Liver (tissue), 9 donors: ENCODE data around the gene ITGB2. TPM values are rescaled to one million over a fixed set of nuclear protein-coding genes. Genes with fewer than 3 reads are reported as not detected.

Experiments used
- DNase-seq: peaks from one replicate; pipeline ENCODE4 v3.0.0-alpha.2; 2017; ENCODE audit warnings: low spot score
- H3K27ac ChIP-seq, 2 donors: one replicate each; pipeline ENCODE4 v1.7.0; 2013; ENCODE audit warnings: inconsistent platforms in 2 of 2, low read length in 2 of 2, control low read depth in 1 of 2, low read depth in 1 of 2, mild to moderate bottlenecking in 1 of 2
- H3K27me3 ChIP-seq, 4 donors: one replicate each; pipeline versions ENCODE4 v1.6.1 to v1.7.0; 2013; ENCODE audit warnings: low read length in 3 of 4, inconsistent platforms in 1 of 4, mild to moderate bottlenecking in 1 of 4, moderate library complexity in 1 of 4; ENCODE audit not compliant: control insufficient read depth in 4 of 4, insufficient read depth in 4 of 4
- H3K36me3 ChIP-seq, 4 donors: one replicate each; pipeline versions ENCODE4 v1.6.1 to v1.7.0; 2013; ENCODE audit warnings: low read length in 3 of 4, mild to moderate bottlenecking in 3 of 4, low read depth in 1 of 4, moderate library complexity in 1 of 4; ENCODE audit not compliant: control insufficient read depth in 4 of 4, insufficient read depth in 3 of 4
- H3K4me1 ChIP-seq, 4 donors: one replicate each; pipeline versions ENCODE4 v1.6.1 to v1.7.0; 2013; ENCODE audit warnings: low read length in 3 of 4, mild to moderate bottlenecking in 3 of 4, moderate library complexity in 1 of 4; ENCODE audit not compliant: control insufficient read depth in 4 of 4, insufficient read depth in 4 of 4
- H3K4me3 ChIP-seq, 3 donors: one replicate each; pipeline versions ENCODE4 v1.6.1 to v1.7.0; 2013; ENCODE audit warnings: low read length in 3 of 3, control low read depth in 1 of 3, low read depth in 1 of 3, mild to moderate bottlenecking in 1 of 3
- H3K9ac ChIP-seq, 2 donors: one replicate each; pipeline ENCODE4 v1.7.0; 2013; ENCODE audit warnings: low read length in 2 of 2, mild to moderate bottlenecking in 2 of 2, moderate library complexity in 2 of 2, control low read depth in 1 of 2, low read depth in 1 of 2
- H3K9me3 ChIP-seq, 4 donors: one replicate each; pipeline versions ENCODE4 v1.6.1 to v1.7.0; 2013; ENCODE audit warnings: low read length in 3 of 4; ENCODE audit not compliant: control insufficient read depth in 4 of 4
- EGR1 ChIP-seq, 2 donors: IDR thresholded peaks; 2 replicates each; pipeline ENCODE4 v1.6.1; 2016 to 2018; ENCODE audit warnings: antibody characterized with exemption in 2 of 2, low read depth in 2 of 2
- FOXA2 ChIP-seq: IDR thresholded peaks from 2 replicates; pipeline ENCODE4 v1.6.1; 2016; ENCODE audit warnings: antibody characterized with exemption
- GABPA ChIP-seq, 2 donors: IDR thresholded peaks in 1 of 2; conservative IDR thresholded peaks in 1 of 2; 2 replicates each; pipeline ENCODE4 v1.6.1; 2016; ENCODE audit warnings: antibody characterized with exemption in 2 of 2, mild to moderate bottlenecking in 1 of 2, moderate library complexity in 1 of 2
- HNF4A ChIP-seq, 2 donors: conservative IDR thresholded peaks; 2 replicates each; pipeline ENCODE4 v1.6.1; 2016; ENCODE audit warnings: antibody characterized with exemption in 2 of 2, mild to moderate bottlenecking in 2 of 2
- HNF4G ChIP-seq: IDR thresholded peaks from 2 replicates; pipeline ENCODE4 v1.6.1; 2016; ENCODE audit warnings: antibody characterized with exemption
- JUND ChIP-seq, 2 donors: IDR thresholded peaks; 2 replicates each; pipeline ENCODE4 v1.6.1; 2016; ENCODE audit warnings: antibody characterized with exemption in 2 of 2
- NR2F2 ChIP-seq: IDR thresholded peaks from 2 replicates; pipeline ENCODE4 v1.6.1; 2016; ENCODE audit warnings: antibody characterized with exemption
- RXRA ChIP-seq, 2 donors: IDR thresholded peaks; 2 replicates each; pipeline ENCODE4 v1.6.1; 2017 to 2018; ENCODE audit warnings: antibody characterized with exemption in 2 of 2, mild to moderate bottlenecking in 1 of 2
- SP1 ChIP-seq: IDR thresholded peaks from 2 replicates; pipeline ENCODE4 v1.6.1; 2018; ENCODE audit warnings: antibody characterized with exemption, mild to moderate bottlenecking
- TAF1 ChIP-seq: conservative IDR thresholded peaks from 2 replicates; pipeline ENCODE4 v1.6.1; 2016; ENCODE audit warnings: antibody characterized with exemption, mild to moderate bottlenecking
- WGBS: extraction: QIAGEN DNeasy Blood & Tissue Kit; methylation state at CpG from one replicate; pipeline ENCODE4 v1.1.7; 2013; 5-methylcytosine and 5-hydroxymethylcytosine counted together
- polyA plus RNA-seq, 2 donors: library from polyadenylated mRNA; stranded (reverse) in 1 of 2; unstranded in 1 of 2; fragments of 200-250 nt in 1 of 2; fragments of >200 nt in 1 of 2; fragmentation: Nextera tagmentation in 1 of 2; extraction: Ambion mirVana in 1 of 2; gene quantifications; one replicate each; pipeline versions ENCODE4 v1.2.1 to v1.2.3, GENCODE V29; 2013 to 2015
- total RNA-seq, 2 donors: library from RNA; depleted of rRNA; stranded (reverse); fragments of >200 nt; gene quantifications; one replicate each; pipeline ENCODE4 v1.2.3, GENCODE V29; 2014
- TF ChIP-seq, protein P1 (sequence below): fragments of 150-350 bp; IDR thresholded peaks from 2 replicates; pipeline ENCODE4 v1.5.1; 2017; ENCODE audit warnings: improper control_type of control experiment, low read depth, low read length; ENCODE audit not compliant: missing input control
- TF ChIP-seq, protein P2 (sequence below): IDR thresholded peaks from 2 replicates; pipeline ENCODE4 v1.6.1; 2016; ENCODE audit warnings: antibody characterized with exemption
- TF ChIP-seq, protein P3 (sequence below): IDR thresholded peaks from 2 replicates; pipeline ENCODE4 v1.6.1; 2016; ENCODE audit warnings: antibody characterized with exemption
- donor health status: healthy.
- donor health status: healthy.
- donor health status: healthy.
- donor health status: healthy.
- donor health status: healthy.

Gene ITGB2
- total and polyA plus RNA-seq, 4 donors: 9.6 to 50.6 (median 28.7) TPM

DNA sequence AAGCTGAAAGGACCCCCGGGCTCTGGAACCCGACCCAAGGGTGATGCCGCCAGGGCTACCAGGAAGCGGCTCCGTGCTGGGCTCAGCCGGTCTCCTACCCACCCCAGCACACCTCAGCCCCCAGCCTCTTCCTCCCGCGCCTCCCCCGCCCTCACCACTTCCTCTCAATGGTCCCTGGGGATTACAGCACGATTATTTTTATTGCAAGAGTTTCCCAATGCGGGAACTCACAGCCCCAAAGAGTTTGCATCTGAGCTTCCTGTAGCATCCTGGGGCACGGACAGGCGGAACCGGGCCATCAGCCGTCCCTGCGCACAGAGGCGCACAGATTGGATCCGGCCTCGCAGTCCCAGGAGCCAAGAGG is 10.4 kb upstream of the ITGB2 start:
- peak overlapping the region; percentile 36 to 51 for H3K27ac ChIP-seq
- 20% methylated on average over 19 of the region's 19 CpGs for WGBS
- peak overlapping the region in 2 of 3 donors; percentile 27 to 66 for H3K4me3 ChIP-seq
- DNase-seq: no peak
- no peaks in the 10 kb centered on the region for H3K36me3 ChIP-seq
- peaks cover 15 to 22% (median 17%) of the 10 kb centered on the region in 4 donors for H3K4me1 ChIP-seq
- no peak for TF ChIP-seq HNF4G
- no peak for TF ChIP-seq SP1
- TF ChIP-seq GABPA (IDR thresholded peaks at IDR 0.05 in 1 of 2, conservative IDR thresholded peaks at IDR 0.05 in 1 of 2): no peak
- TF ChIP-seq TAF1: no peak
- TF ChIP-seq, protein P1, sequence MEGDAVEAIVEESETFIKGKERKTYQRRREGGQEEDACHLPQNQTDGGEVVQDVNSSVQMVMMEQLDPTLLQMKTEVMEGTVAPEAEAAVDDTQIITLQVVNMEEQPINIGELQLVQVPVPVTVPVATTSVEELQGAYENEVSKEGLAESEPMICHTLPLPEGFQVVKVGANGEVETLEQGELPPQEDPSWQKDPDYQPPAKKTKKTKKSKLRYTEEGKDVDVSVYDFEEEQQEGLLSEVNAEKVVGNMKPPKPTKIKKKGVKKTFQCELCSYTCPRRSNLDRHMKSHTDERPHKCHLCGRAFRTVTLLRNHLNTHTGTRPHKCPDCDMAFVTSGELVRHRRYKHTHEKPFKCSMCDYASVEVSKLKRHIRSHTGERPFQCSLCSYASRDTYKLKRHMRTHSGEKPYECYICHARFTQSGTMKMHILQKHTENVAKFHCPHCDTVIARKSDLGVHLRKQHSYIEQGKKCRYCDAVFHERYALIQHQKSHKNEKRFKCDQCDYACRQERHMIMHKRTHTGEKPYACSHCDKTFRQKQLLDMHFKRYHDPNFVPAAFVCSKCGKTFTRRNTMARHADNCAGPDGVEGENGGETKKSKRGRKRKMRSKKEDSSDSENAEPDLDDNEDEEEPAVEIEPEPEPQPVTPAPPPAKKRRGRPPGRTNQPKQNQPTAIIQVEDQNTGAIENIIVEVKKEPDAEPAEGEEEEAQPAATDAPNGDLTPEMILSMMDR: no peak
- no peak for TF ChIP-seq HNF4A (conservative IDR thresholded peaks at IDR 0.05)
- no peak for TF ChIP-seq EGR1 (IDR thresholded peaks at IDR 0.05; ENCODE audit: low read depth in 2 of 2)
- TF ChIP-seq JUND (IDR thresholded peaks at IDR 0.05): no peak
- TF ChIP-seq FOXA2: no peak
- no peaks in the 10 kb centered on the region for H3K9me3 ChIP-seq
- no peaks in the 10 kb centered on the region for H3K27me3 ChIP-seq
- no peak overlapping the region for H3K9ac ChIP-seq

- TF ChIP-seq TAF1 (no peak), RXRA (IDR thresholded peaks at IDR 0.05) (no peak), NR2F2 (no peak), HNF4A (conservative IDR thresholded peaks at IDR 0.05) (no peak), EGR1 (IDR thresholded peaks at IDR 0.05; ENCODE audit: low read depth in 2 of 2) (no peak), GABPA (IDR thresholded peaks at IDR 0.05 in 1 of 2, conservative IDR thresholded peaks at IDR 0.05 in 1 of 2) (no peak)
- TF ChIP-seq, protein P1: no peak
- TF ChIP-seq, protein P2, sequence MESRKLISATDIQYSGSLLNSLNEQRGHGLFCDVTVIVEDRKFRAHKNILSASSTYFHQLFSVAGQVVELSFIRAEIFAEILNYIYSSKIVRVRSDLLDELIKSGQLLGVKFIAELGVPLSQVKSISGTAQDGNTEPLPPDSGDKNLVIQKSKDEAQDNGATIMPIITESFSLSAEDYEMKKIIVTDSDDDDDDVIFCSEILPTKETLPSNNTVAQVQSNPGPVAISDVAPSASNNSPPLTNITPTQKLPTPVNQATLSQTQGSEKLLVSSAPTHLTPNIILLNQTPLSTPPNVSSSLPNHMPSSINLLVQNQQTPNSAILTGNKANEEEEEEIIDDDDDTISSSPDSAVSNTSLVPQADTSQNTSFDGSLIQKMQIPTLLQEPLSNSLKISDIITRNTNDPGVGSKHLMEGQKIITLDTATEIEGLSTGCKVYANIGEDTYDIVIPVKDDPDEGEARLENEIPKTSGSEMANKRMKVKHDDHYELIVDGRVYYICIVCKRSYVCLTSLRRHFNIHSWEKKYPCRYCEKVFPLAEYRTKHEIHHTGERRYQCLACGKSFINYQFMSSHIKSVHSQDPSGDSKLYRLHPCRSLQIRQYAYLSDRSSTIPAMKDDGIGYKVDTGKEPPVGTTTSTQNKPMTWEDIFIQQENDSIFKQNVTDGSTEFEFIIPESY: no peak
- TF ChIP-seq, protein P3, sequence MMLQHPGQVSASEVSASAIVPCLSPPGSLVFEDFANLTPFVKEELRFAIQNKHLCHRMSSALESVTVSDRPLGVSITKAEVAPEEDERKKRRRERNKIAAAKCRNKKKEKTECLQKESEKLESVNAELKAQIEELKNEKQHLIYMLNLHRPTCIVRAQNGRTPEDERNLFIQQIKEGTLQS: no peak
- no peak overlapping the region for H3K4me3 ChIP-seq
- no peak overlapping the region for H3K9ac ChIP-seq
- no peak for DNase-seq
- no peaks in the 10 kb centered on the region for H3K9me3 ChIP-seq
- peak overlapping the region in 1 of 2 donors; percentile 46 for H3K27ac ChIP-seq
- WGBS: 67% methylated on average over 12 of the region's 12 CpGs
- H3K4me1 ChIP-seq: peaks cover 15 to 22% (median 17%) of the 10 kb centered on the region in 4 donors
- H3K36me3 ChIP-seq: no peaks in the 10 kb centered on the region
- no peaks in the 10 kb centered on the region for H3K27me3 ChIP-seq
Observed at GRCh38 chr21:44930543-44930981, 9.9 kb upstream of the ITGB2 start.
